ENCODE data around the gene HNF1B.

The HNF1B gene

GRCh38 chr17:37745801-37746426 lies 1.1 kb upstream of the HNF1B start:
- H3K27ac ChIP-seq (ENCODE audit: low read length), result no peak overlapping the region
- no peaks in the 10 kb centered on the region for H3K36me3 ChIP-seq (ENCODE audit: control insufficient read depth, insufficient read depth, low read length)
- H3K9me3 ChIP-seq (ENCODE audit: control insufficient read depth, insufficient read depth, low read length), result no peaks in the 10 kb centered on the region
- H3K27me3 ChIP-seq (ENCODE audit: control insufficient read depth, insufficient read depth, low read length), result peaks cover 65% of the 10 kb centered on the region
- no peaks in the 10 kb centered on the region; the same call in 1 of the 2 replicates for H3K4me1 ChIP-seq (ENCODE audit: control insufficient read depth, insufficient read depth, low read length)
- no peak overlapping the region; the same call in 1 of the 2 replicates for H3K4me3 ChIP-seq (ENCODE audit: low read length)
- no CpG with 5 or more reads among the region's 20 CpGs for WGBS (ENCODE audit: insufficient coverage, insufficient read length)
- no peak for DNase-seq (ENCODE audit: low read depth, low spot score)

- no peaks in the 10 kb centered on the region; the same call in 1 of the 2 replicates for H3K4me1 ChIP-seq (ENCODE audit: control insufficient read depth, insufficient read depth, low read length)
- no peak for DNase-seq (ENCODE audit: low read depth, low spot score)
- H3K9me3 ChIP-seq (ENCODE audit: control insufficient read depth, insufficient read depth, low read length), result no peaks in the 10 kb centered on the region
- no peaks in the 10 kb centered on the region for H3K36me3 ChIP-seq (ENCODE audit: control insufficient read depth, insufficient read depth, low read length)
- H3K4me3 ChIP-seq (ENCODE audit: low read length), result peak overlapping the region; percentile 25; the same call in 1 of the 2 replicates
- H3K27me3 ChIP-seq (ENCODE audit: control insufficient read depth, insufficient read depth, low read length), result peaks cover 73% of the 10 kb centered on the region
- whole genome bisulfite sequencing (ENCODE audit: insufficient coverage, insufficient read length), result no CpG with 5 or more reads among the region's 21 CpGs
- no peak overlapping the region for H3K27ac ChIP-seq (ENCODE audit: low read length)
Measured at GRCh38 chr17:37744633-37744927, 279 bp downstream of the HNF1B start.

GRCh38 chr17:37743875-37744632 lies 805 bp downstream of the HNF1B start:
- no peaks in the 10 kb centered on the region for H3K36me3 ChIP-seq (ENCODE audit: control insufficient read depth, insufficient read depth, low read length)
- H3K4me1 ChIP-seq (ENCODE audit: control insufficient read depth, insufficient read depth, low read length), result no peaks in the 10 kb centered on the region; the same call in 1 of the 2 replicates
- H3K4me3 ChIP-seq (ENCODE audit: low read length), result peak overlapping the region; percentile 3; the same call in 1 of the 2 replicates
- H3K27ac ChIP-seq (ENCODE audit: low read length), result no peak overlapping the region
- DNase-seq (ENCODE audit: low read depth, low spot score), result no peak
- peaks cover 78% of the 10 kb centered on the region for H3K27me3 ChIP-seq (ENCODE audit: control insufficient read depth, insufficient read depth, low read length)
- no peaks in the 10 kb centered on the region for H3K9me3 ChIP-seq (ENCODE audit: control insufficient read depth, insufficient read depth, low read length)
- no CpG with 5 or more reads among the region's 61 CpGs for WGBS (ENCODE audit: insufficient coverage, insufficient read length)

GRCh38 chr17:37743612-37743874 lies 1.3 kb downstream of the HNF1B start:
- Histone ChIP-seq H3K9me3 (ENCODE audit: control insufficient read depth, insufficient read depth, low read length) (no peaks in the 10 kb centered on the region), H3K27ac (ENCODE audit: low read length) (no peak overlapping the region), H3K36me3 (ENCODE audit: control insufficient read depth, insufficient read depth, low read length) (no peaks in the 10 kb centered on the region), H3K4me3 (ENCODE audit: low read length) (peak overlapping the region; percentile 3; the same call in 1 of the 2 replicates), H3K27me3 (ENCODE audit: control insufficient read depth, insufficient read depth, low read length) (peaks cover 82% of the 10 kb centered on the region), H3K4me1 (ENCODE audit: control insufficient read depth, insufficient read depth, low read length) (no peaks in the 10 kb centered on the region; the same call in 1 of the 2 replicates)
- no CpG with 5 or more reads among the region's 19 CpGs for WGBS (ENCODE audit: insufficient coverage, insufficient read length)
- no peak for DNase-seq (ENCODE audit: low read depth, low spot score)

- no peak for DNase-seq (ENCODE audit: low read depth, low spot score)
- Histone ChIP-seq H3K27me3 (ENCODE audit: control insufficient read depth, insufficient read depth, low read length) (peaks cover 80% of the 10 kb centered on the region), H3K9me3 (ENCODE audit: control insufficient read depth, insufficient read depth, low read length) (no peaks in the 10 kb centered on the region), H3K4me1 (ENCODE audit: control insufficient read depth, insufficient read depth, low read length) (no peaks in the 10 kb centered on the region; the same call in 1 of the 2 replicates), H3K27ac (ENCODE audit: low read length) (no peak overlapping the region), H3K4me3 (ENCODE audit: low read length) (peak overlapping the region; percentile 12; the same call in 1 of the 2 replicates), H3K36me3 (ENCODE audit: control insufficient read depth, insufficient read depth, low read length) (no peaks in the 10 kb centered on the region)
- no CpG with 5 or more reads among the region's 76 CpGs for WGBS (ENCODE audit: insufficient coverage, insufficient read length)
Measured at GRCh38 chr17:37742762-37743611, 1.9 kb downstream of the HNF1B start.

- no peaks in the 10 kb centered on the region; the same call in 1 of the 2 replicates for H3K4me1 ChIP-seq (ENCODE audit: control insufficient read depth, insufficient read depth, low read length)
- peaks cover 80% of the 10 kb centered on the region for H3K27me3 ChIP-seq (ENCODE audit: control insufficient read depth, insufficient read depth, low read length)
- no peak for DNase-seq (ENCODE audit: low read depth, low spot score)
- H3K36me3 ChIP-seq (ENCODE audit: control insufficient read depth, insufficient read depth, low read length), result no peaks in the 10 kb centered on the region
- H3K27ac ChIP-seq (ENCODE audit: low read length), result no peak overlapping the region
- H3K4me3 ChIP-seq (ENCODE audit: low read length), result peak overlapping the region; percentile 18; the same call in 1 of the 2 replicates
- no CpG with 5 or more reads among the region's 51 CpGs for WGBS (ENCODE audit: insufficient coverage, insufficient read length)
- H3K9me3 ChIP-seq (ENCODE audit: control insufficient read depth, insufficient read depth, low read length), result no peaks in the 10 kb centered on the region
Measured at GRCh38 chr17:37742116-37742761, 2.6 kb downstream of the HNF1B start.

GRCh38 chr17:37741341-37742115 lies 3.3 kb downstream of the HNF1B start:
- Histone ChIP-seq H3K36me3 (ENCODE audit: control insufficient read depth, insufficient read depth, low read length) (no peaks in the 10 kb centered on the region), H3K27ac (ENCODE audit: low read length) (no peak overlapping the region), H3K4me1 (ENCODE audit: control insufficient read depth, insufficient read depth, low read length) (no peaks in the 10 kb centered on the region; the same call in 1 of the 2 replicates), H3K9me3 (ENCODE audit: control insufficient read depth, insufficient read depth, low read length) (no peaks in the 10 kb centered on the region), H3K27me3 (ENCODE audit: control insufficient read depth, insufficient read depth, low read length) (peaks cover 75% of the 10 kb centered on the region), H3K4me3 (ENCODE audit: low read length) (peak overlapping the region; percentile 18; the same call in 1 of the 2 replicates)
- no peak for DNase-seq (ENCODE audit: low read depth, low spot score)
- WGBS (ENCODE audit: insufficient coverage, insufficient read length), result no CpG with 5 or more reads among the region's 22 CpGs

GRCh38 chr17:37740915-37741314 lies 3.9 kb downstream of the HNF1B start:
- DNase-seq (ENCODE audit: low read depth, low spot score), result no peak
- Histone ChIP-seq H3K4me1 (ENCODE audit: control insufficient read depth, insufficient read depth, low read length) (no peaks in the 10 kb centered on the region; the same call in 1 of the 2 replicates), H3K4me3 (ENCODE audit: low read length) (no peak overlapping the region), H3K36me3 (ENCODE audit: control insufficient read depth, insufficient read depth, low read length) (no peaks in the 10 kb centered on the region), H3K9me3 (ENCODE audit: control insufficient read depth, insufficient read depth, low read length) (no peaks in the 10 kb centered on the region), H3K27ac (ENCODE audit: low read length) (no peak overlapping the region), H3K27me3 (ENCODE audit: control insufficient read depth, insufficient read depth, low read length) (peaks cover 69% of the 10 kb centered on the region)
- no CpG with 5 or more reads among the region's 4 CpGs for WGBS (ENCODE audit: insufficient coverage, insufficient read length)

- no peaks in the 10 kb centered on the region for H3K36me3 ChIP-seq (ENCODE audit: control insufficient read depth, insufficient read depth, low read length)
Measured at GRCh38 chr17:37737971-37738370, 6.9 kb downstream of the HNF1B start.

More at GRCh38 chr17:37737971-37738370, 6.9 kb downstream of the HNF1B start:
- no CpG with 5 or more reads among the region's 2 CpGs for WGBS (ENCODE audit: insufficient coverage, insufficient read length)
- DNase-seq (ENCODE audit: low read depth, low spot score), result no peak
- peaks cover 41% of the 10 kb centered on the region for H3K27me3 ChIP-seq (ENCODE audit: control insufficient read depth, insufficient read depth, low read length)
- H3K4me1 ChIP-seq (ENCODE audit: control insufficient read depth, insufficient read depth, low read length), result no peaks in the 10 kb centered on the region
- no peak overlapping the region for H3K27ac ChIP-seq (ENCODE audit: low read length)
- H3K4me3 ChIP-seq (ENCODE audit: low read length), result no peak overlapping the region
- H3K9me3 ChIP-seq (ENCODE audit: control insufficient read depth, insufficient read depth, low read length), result no peaks in the 10 kb centered on the region
